HTERT RPE-1 (cell line): ENCODE measurements around the gene PEX6.

ENCODE experiments used
- in situ Hi-C: fragments of 300-500 bp; cut with MboI; formaldehyde crosslinking; loops from 4 replicates; pipeline ENCODE4 v1.14.3; 2020; ENCODE audit warnings: low sequenced_read_pairs

The PEX6 gene

DNA sequence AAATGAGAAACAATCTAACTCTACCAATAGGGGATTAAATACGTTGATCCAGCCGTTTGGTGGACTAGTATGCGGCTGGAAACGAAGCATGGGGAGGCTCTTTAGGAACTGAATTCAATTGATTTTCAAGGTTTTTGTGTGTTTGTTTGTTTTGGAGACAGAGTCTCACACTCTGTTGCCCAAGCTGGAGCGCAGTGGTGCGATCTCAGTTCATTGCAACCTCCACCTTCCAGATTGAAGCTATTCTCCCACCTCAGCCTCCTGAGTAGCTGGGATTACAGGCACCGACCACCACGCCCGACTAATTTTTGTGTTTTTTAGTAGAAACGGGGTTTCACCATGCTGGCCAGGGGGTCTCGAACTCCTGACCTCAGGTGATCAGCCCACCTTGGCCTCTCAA lies 42.6 kb downstream of the PEX6 start:
- in situ Hi-C loops = no loop called here

DNA sequence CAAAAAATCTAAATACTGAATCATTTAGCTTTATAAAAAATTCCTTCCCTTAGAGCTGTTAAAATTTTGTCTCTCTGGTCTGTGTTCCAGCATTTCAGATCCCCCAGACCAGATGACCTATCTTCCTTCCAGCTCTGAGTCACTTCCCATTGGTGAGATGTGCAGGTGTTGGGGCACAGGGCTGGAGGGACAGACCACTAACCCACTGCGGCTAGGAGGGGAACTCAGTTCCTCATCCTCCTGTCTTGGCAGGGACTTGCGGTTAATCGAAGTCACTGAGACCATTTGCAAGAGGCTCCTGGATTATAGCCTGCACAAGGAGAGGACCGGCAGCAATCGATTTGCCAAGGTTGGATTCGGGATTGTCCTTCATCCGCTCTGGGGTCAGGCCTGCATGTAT lies 43.7 kb downstream of the PEX6 start:
- in situ Hi-C loops = no loop called here

DNA sequence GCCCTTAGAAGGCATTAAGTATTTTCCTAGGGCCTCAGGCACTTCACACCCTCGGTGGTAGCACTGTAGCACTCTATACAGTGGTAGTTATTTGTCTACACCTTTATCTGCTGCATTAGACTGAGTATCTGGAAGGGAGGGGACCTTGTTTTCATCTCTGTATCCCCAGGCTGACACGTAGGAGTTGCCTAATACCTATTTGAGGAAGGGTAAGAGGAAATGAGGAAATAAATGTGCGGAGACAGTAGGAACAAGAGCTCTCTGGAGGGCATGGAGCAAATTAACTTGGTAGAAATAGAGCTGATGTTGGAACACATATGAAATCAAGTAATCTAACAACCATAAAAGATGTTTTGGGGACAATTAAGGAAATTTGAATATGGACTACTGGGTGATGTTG lies 45.8 kb downstream of the PEX6 start:
- in situ Hi-C loops = no loop called here

DNA sequence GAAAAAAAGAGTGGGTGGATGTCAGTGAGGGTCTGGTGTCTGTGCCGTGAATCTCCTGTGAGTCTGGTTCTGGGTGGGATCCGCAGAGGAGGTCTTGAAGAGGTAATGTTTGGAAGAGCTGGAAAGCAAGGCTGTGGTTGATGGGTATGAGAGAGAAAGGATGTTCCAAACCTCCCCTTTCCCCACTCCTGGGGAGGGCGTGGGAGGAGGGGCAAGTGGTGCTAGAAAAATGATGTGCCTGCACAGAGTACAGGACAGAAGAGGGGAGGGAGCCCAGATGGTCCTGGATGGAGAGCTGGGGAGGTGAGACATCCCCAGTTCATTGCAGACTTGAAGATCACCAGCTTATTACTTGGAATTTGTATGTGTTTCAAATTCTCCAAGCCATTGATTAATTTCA lies 46.6 kb downstream of the PEX6 start:
- in situ Hi-C loops = no loop called here

DNA sequence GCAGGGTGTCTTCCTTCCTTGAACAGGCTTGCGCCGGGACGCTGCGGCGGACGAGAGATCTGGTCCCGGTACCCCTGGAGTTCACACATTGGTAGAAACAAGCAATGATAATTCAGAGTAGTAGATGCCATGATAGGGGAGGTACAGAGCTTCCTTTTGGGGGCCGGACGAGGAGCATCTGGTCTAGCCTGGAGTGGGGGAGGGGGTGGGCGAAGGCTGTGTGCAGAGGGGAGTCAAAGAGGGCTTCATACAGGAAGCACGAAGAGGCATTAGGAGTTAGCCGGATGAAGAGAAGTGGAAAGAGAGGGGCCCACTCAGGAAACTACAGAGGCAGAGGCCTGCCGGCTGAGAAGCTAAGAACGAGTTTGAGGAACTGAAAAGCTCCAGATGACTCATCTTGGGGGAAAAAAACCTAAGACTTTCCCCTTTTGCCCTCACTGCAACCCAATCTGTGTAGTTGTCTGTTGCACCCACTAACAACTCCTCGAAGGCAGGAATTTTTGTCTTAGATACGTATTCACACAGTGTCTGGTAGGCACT lies 49.1 kb downstream of the PEX6 start:
- in situ Hi-C loops = no loop called here

DNA sequence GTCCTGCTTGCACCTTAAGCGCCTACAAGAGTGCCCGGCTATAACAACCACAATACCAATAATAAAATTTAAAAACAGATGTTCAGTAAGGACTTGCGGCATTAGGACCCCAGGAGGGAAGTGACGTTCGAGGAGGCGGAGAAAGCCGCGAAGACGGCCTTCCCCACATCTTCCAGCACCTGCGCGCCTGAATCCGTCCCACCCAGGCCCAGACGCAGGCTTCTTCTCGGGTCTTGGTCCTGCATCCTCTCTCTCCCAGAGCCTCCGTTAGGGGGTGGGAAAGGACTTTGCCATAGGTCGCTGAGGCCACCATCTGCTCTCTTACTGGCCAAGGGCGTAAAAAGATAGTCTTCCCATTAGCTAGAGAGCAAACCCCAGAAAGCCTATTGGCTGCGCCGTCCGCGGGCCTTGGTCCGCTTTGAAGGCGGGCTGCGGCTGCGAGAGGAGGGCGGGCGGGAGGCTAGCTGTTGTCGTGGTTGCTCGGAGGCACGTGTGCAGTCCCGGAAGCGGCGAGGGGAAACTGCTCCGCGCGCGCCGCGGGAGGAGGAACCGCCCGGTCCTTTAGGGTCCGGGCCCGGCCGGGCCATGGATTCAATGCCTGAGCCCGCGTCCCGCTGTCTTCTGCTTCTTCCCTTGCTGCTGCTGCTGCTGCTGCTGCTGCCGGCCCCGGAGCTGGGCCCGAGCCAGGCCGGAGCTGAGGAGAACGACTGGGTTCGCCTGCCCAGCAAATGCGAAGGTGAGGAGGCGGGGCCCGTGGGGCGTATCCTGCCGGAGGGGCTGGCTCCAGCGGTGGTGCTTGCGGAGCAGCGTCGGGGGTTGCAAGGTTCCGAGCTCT lies 49.8 kb downstream of the PEX6 start, which contains the start of gene CNPY3:
Gene CNPY3, plus strand, starts transcription at position 495 of the 835 bp plus-strand sequence. Its CDS starts 91 bp downstream, at position 586.
- in situ Hi-C loops = no loop called here

DNA sequence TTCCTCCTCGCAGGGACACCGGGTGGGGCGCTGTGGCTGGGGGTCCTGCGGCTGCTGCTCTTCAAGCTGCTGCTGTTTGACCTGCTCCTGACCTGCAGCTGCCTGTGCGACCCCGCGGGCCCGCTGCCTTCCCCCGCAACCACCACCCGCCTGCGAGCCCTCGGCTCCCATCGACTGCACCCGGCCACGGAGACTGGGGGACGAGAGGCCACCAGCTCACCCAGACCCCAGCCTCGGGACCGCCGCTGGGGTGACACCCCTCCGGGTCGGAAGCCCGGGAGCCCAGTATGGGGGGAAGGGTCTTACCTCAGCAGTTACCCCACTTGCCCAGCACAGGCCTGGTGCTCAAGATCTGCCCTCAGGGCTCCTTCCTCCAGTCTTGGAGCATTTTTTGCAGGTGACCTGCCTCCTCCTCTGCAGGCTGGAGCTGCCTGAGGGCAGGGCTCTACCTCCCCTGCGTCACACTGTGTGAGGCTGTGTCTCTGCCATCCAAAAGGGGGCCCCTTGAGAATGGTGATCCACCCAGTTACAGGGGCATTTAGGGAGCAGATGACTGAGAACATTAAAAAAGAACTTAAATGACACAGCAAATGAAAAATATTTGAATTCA lies 53.6 kb downstream of the PEX6 start:
- in situ Hi-C loops = no loop called here

DNA sequence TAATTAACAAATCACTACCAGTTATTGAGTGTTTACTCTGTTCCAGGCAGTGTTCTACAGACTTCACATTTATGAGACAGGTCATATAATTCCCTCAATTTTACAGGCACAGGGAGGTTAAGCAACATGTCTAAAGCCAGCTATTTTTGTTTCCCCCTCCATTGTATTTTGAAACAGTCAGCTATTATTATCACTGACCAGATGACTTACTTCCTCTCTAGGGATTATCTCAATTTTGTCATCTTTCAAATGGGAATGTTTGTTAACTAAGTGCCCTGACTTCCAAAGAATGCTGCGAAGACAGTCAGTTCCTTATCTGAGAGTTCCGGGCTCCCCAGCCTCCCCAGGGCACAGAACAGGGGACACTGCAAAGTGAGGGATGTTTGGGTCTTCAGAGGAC lies 55.3 kb downstream of the PEX6 start:
- in situ Hi-C loops = no loop called here

DNA sequence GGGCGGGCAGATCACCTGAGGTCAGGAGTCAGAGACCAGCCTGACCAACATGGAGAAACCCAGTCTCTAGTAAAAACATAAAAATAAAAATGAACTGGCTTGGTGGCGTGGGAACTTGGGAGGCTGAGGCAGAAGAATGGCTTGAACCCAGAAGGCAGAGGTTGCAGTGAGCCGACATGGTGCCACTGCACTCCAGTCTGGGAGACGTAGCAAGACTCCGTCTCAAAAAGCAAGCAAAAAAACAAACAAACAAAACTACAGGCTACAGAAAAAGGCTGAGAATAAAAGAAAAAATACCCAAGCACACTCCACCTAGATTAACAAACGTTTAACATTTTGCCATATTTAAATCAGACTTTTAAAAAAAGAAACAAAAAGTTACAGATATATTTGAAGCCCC lies 57.2 kb downstream of the PEX6 start:
- in situ Hi-C loops = no loop called here

DNA sequence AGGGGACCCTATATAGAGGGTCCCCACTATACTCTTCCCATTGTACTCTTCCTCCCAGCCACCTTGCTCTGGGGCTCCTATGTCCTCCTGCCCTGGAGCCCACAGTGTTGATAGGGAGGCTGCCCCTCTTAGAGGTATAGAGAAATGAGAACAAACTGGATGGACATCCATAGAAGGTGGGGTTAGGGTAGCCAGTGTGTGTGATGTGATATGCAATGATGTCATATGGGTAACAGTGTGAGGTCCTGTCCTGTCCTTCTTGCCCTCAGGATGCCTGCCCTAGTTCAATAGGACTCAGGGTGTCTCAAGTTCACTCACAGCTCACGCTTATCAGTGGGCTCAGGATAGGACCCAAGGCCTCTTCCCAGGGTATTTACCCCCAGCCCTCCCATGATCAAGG lies 62.7 kb downstream of the PEX6 start:
- in situ Hi-C loops = no loop called here

DNA sequence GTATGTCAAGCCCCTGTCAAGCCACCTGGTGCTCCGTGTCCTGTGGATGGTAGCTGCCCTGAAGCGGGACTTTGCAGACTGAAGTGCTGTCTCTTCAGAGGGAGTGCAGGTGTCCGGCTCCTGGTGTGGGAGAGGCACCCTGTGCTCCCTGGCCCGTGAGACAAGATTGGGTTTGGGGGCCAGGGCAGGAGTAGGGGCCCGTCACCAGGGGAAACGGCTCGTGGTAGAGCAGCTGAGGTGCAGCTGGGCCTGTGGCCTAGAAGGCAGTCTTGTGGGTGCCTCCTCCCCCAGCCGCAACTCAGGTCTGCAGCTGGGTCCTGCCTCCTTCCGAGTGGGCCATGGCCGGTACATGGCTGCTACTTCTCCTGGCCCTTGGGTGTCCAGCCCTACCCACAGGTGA lies 63.2 kb downstream of the PEX6 start, which contains the start of gene PTCRA:
Gene PTCRA, plus strand, starts transcription at position 322 of the 400 bp plus-strand sequence. Its CDS starts 17 bp downstream, at position 339.
- in situ Hi-C loops = no loop called here

DNA sequence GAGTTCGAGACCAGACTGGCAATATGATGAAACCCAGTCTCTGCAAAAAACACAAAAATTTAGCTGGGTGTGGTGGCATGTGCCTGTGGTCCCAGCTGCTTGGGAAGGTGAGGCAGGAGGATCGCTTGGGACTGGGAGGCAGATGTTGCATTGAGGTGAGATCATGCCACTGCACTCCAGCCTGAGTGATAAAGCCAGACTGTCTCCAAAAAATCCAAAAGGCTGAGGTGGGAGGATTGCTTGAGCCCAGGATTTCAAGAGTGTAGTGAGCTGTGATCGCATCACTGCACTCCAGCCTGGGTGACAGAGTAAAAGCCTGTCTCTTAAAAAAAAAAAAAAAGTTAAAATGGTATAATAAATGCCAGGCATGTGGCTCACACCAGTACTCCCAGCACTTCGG lies 64.4 kb downstream of the PEX6 start:
- in situ Hi-C loops = no loop called here
